Keratinocyte (primary cell): ENCODE data around the gene TSPAN2.

Experiments used
- EZH2 ChIP-seq: IDR thresholded peaks from one replicate; pipeline ENCODE4 v1.6.1; 2012; ENCODE audit warnings: inconsistent platforms, mild to moderate bottlenecking, low read length, moderate library complexity
- TF ChIP-seq, protein P1 (sequence below), 3 experiments: IDR thresholded peaks in 1 of 3; conservative IDR thresholded peaks in 1 of 3; optimal IDR thresholded peaks in 1 of 3; 2 replicates in 2 of 3; 3 replicates in 1 of 3; pipeline versions ENCODE3 to v1.5.1; 2011; ENCODE audit warnings: low read length in 3 of 3, mild to moderate bottlenecking in 3 of 3, moderate library complexity in 2 of 3, control low read depth in 1 of 3, inconsistent platforms in 1 of 3; ENCODE audit not compliant: insufficient read depth in 2 of 3; ENCODE audit errors: extremely low read depth in 1 of 3

DNA sequence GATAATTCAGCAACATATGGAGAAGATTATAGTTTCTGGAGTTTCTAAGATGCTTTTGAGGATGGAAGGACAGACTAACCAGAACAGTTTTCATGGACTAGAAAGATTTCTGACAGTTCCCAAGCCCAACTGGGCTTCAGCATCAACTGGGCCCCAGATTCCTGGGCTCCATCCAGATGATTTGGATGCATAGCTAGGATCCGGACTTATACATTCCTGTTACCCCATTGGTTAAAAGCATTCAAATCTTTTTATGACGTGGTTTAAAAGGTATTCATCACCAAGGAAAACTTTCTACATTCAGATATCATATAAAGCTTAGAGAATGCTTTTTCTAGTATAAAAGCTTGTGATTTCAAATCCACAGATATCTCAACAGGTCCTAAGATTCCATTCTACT is 30.0 kb downstream of the TSPAN2 start:
- TF ChIP-seq, protein P1, sequence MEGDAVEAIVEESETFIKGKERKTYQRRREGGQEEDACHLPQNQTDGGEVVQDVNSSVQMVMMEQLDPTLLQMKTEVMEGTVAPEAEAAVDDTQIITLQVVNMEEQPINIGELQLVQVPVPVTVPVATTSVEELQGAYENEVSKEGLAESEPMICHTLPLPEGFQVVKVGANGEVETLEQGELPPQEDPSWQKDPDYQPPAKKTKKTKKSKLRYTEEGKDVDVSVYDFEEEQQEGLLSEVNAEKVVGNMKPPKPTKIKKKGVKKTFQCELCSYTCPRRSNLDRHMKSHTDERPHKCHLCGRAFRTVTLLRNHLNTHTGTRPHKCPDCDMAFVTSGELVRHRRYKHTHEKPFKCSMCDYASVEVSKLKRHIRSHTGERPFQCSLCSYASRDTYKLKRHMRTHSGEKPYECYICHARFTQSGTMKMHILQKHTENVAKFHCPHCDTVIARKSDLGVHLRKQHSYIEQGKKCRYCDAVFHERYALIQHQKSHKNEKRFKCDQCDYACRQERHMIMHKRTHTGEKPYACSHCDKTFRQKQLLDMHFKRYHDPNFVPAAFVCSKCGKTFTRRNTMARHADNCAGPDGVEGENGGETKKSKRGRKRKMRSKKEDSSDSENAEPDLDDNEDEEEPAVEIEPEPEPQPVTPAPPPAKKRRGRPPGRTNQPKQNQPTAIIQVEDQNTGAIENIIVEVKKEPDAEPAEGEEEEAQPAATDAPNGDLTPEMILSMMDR (optimal IDR thresholded peaks at IDR 0.05 in 1 of 3, IDR thresholded peaks at IDR 0.05 in 1 of 3, conservative IDR thresholded peaks at IDR 0.05 in 1 of 3; ENCODE audit: extremely low read depth in 1 of 3, insufficient read depth in 2 of 3, low read length in 3 of 3) = no peak
- TF ChIP-seq EZH2 = no peak
